ES-I3 (cell line): ENCODE data around the gene PVALB.

Experiments
- H3K36me3 ChIP-seq: 2 replicates; pipeline ENCODE4 v1.6.1; 2013; ENCODE audit warnings: mild to moderate bottlenecking, low read length, control low read depth, moderate library complexity; ENCODE audit not compliant: insufficient read depth
- H3K4me1 ChIP-seq: 2 replicates; pipeline ENCODE4 v1.6.1; 2013; ENCODE audit warnings: mild to moderate bottlenecking, control low read depth, low read length; ENCODE audit not compliant: insufficient read depth
- H3K9ac ChIP-seq: 2 replicates; pipeline ENCODE4 v1.6.1; 2013; ENCODE audit warnings: low read depth, mild to moderate bottlenecking, low read length, moderate library complexity
- H3K9me3 ChIP-seq: 2 replicates; pipeline ENCODE4 v1.6.1; 2013; ENCODE audit warnings: mild to moderate bottlenecking, low read length, moderate library complexity; ENCODE audit not compliant: control insufficient read depth, insufficient read depth

The PVALB gene

GRCh38 chr22:36831717-36832116, 14.9 kb upstream of the PVALB start:
- Histone ChIP-seq H3K9me3 (peaks cover 3% of the 10 kb centered on the region; the same call in 1 of the 2 replicates), H3K9ac (no peak overlapping the region), H3K36me3 (no peaks in the 10 kb centered on the region), H3K4me1 (no peaks in the 10 kb centered on the region)

- Histone ChIP-seq H3K9ac (no peak overlapping the region), H3K4me1 (no peaks in the 10 kb centered on the region), H3K9me3 (peaks cover 3% of the 10 kb centered on the region; the same call in 1 of the 2 replicates), H3K36me3 (no peaks in the 10 kb centered on the region)
Measured at GRCh38 chr22:36831206-36831605, 14.4 kb upstream of the PVALB start.

- H3K36me3 ChIP-seq, result no peaks in the 10 kb centered on the region
- no peak overlapping the region for H3K9ac ChIP-seq
- no peaks in the 10 kb centered on the region for H3K4me1 ChIP-seq
- H3K9me3 ChIP-seq, result no peaks in the 10 kb centered on the region
Measured at GRCh38 chr22:36830601-36831000, 13.8 kb upstream of the PVALB start.

DNA sequence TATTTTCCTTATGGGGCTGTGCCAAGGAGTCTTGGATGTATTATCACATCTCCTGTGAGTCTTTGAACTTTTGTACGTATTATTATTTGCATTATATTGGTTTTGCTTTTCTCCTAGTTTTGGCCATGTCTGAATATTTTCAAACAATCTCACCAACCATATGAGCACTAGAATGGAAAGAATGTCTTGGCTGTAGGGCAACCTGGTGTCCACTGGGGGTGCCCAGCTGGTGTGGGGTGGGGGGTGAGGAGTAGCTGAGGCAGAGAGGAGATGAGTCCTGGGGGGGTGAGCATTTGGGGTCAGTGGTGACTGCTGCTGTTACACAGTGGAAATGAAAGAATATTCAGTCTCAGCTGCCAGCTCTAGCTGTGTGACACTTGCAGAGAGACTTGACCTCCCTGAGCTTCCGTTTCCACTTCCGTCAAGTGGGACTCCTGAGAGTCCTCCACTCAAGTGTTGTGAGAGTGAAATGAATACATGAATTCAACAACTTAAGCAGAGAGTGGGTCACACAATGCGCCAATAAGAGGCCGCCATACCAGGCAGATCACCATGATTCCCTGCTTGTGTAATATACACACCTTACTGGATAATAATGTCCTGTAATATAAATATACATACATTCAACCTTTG, 12.7 kb upstream of the PVALB start:
- no peaks in the 10 kb centered on the region for H3K9me3 ChIP-seq
- H3K9ac ChIP-seq, result no peak overlapping the region
- H3K4me1 ChIP-seq, result no peaks in the 10 kb centered on the region
- H3K36me3 ChIP-seq, result no peaks in the 10 kb centered on the region

DNA sequence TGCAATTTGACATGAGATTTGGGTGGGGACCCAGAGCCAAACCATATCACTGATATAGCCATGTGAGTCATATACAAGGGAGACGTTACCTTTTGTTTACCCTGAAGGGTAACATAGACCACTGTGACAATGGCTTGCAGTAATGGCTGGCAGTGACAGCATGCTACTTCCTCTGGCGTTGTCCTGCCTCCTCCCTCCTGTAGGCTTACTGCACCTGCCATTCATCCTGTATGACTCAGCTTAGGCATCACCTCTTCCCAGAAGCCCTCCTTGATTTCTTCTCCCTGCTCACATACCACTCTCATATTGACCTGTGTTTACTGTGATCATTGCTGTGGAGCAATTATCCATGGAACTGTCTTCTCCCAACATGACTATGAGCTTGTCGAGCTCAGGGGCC, 12.0 kb upstream of the PVALB start:
- Histone ChIP-seq H3K9me3 (no peaks in the 10 kb centered on the region), H3K9ac (no peak overlapping the region), H3K4me1 (no peaks in the 10 kb centered on the region), H3K36me3 (no peaks in the 10 kb centered on the region)

DNA sequence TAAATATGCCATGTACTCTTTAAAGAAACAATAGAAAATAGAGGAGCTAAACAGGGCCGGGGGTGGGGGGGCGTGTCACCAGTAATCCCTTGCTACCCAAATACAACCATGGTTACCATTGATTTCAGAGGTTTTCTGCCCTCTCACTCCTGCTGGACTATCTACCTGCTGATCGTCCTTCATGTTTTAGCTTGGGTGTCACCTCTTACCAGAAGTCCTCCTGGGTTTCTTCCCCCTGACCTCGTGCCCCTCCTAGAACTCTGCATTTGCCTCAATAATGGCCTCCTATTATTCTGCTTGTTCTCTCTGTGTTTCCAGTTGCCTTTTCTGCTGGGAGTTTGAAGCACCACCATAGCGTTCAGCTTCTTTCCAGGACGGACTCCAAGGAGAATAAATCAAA, 9.4 kb upstream of the PVALB start:
- Histone ChIP-seq H3K36me3 (no peaks in the 10 kb centered on the region), H3K9ac (no peak overlapping the region), H3K9me3 (no peaks in the 10 kb centered on the region), H3K4me1 (peaks cover 9% of the 10 kb centered on the region; the same call in 1 of the 2 replicates)

GRCh38 chr22:36824655-36825054, 7.8 kb upstream of the PVALB start:
- Histone ChIP-seq H3K36me3 (no peaks in the 10 kb centered on the region), H3K9me3 (no peaks in the 10 kb centered on the region), H3K9ac (no peak overlapping the region), H3K4me1 (peaks cover 13% of the 10 kb centered on the region)

GRCh38 chr22:36823186-36823839, 6.5 kb upstream of the PVALB start:
- no peaks in the 10 kb centered on the region for H3K36me3 ChIP-seq
- peaks cover 27% of the 10 kb centered on the region for H3K4me1 ChIP-seq
- no peak overlapping the region for H3K9ac ChIP-seq
- H3K9me3 ChIP-seq, result no peaks in the 10 kb centered on the region

- no peaks in the 10 kb centered on the region for H3K9me3 ChIP-seq
- no peaks in the 10 kb centered on the region for H3K36me3 ChIP-seq
- no peak overlapping the region for H3K9ac ChIP-seq
- peaks cover 29% of the 10 kb centered on the region for H3K4me1 ChIP-seq
Measured at GRCh38 chr22:36822581-36822980, 5.7 kb upstream of the PVALB start.

DNA sequence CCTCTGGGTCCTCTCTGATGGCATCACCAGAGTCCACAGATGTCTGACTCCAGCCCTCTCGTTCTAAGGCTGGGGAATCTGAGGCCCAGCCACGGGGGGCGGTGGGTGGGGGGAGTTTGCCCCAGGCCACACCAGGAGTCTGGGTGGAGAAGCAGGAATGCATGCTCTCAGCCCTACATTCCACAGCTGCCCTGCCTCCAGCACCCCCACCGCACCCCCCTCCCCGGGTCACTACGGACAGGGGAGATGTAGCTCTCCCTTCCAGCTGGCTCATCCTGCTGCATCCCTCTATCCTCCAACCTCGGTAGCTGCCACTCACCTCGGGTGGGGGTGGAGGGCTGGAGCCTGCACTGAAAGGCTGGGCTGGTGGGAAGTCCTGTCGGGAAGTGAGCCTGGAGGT, 2.3 kb upstream of the PVALB start:
- Histone ChIP-seq H3K36me3 (no peaks in the 10 kb centered on the region), H3K9ac (no peak overlapping the region), H3K9me3 (no peaks in the 10 kb centered on the region), H3K4me1 (peaks cover 39% of the 10 kb centered on the region)

- H3K36me3 ChIP-seq, result no peaks in the 10 kb centered on the region
- H3K4me1 ChIP-seq, result peaks cover 39% of the 10 kb centered on the region
- H3K9ac ChIP-seq, result no peak overlapping the region
- H3K9me3 ChIP-seq, result no peaks in the 10 kb centered on the region
Measured at GRCh38 chr22:36818010-36818642, 1.3 kb upstream of the PVALB start.

GRCh38 chr22:36817525-36817848, 652 bp upstream of the PVALB start:
- Histone ChIP-seq H3K9ac (peak overlapping the region; percentile 61; the same call in 1 of the 2 replicates), H3K36me3 (no peaks in the 10 kb centered on the region), H3K4me1 (peaks cover 33% of the 10 kb centered on the region), H3K9me3 (no peaks in the 10 kb centered on the region)

- Histone ChIP-seq H3K9me3 (no peaks in the 10 kb centered on the region), H3K36me3 (no peaks in the 10 kb centered on the region), H3K4me1 (peaks cover 30% of the 10 kb centered on the region), H3K9ac (peak overlapping the region; percentile 61)
Measured at GRCh38 chr22:36816339-36816635, 548 bp downstream of the PVALB start.

- Histone ChIP-seq H3K36me3 (no peaks in the 10 kb centered on the region), H3K9ac (peak overlapping the region; percentile 61; the same call in 1 of the 2 replicates), H3K4me1 (peaks cover 30% of the 10 kb centered on the region), H3K9me3 (no peaks in the 10 kb centered on the region)
Measured at GRCh38 chr22:36815558-36816338, 1.1 kb downstream of the PVALB start.

DNA sequence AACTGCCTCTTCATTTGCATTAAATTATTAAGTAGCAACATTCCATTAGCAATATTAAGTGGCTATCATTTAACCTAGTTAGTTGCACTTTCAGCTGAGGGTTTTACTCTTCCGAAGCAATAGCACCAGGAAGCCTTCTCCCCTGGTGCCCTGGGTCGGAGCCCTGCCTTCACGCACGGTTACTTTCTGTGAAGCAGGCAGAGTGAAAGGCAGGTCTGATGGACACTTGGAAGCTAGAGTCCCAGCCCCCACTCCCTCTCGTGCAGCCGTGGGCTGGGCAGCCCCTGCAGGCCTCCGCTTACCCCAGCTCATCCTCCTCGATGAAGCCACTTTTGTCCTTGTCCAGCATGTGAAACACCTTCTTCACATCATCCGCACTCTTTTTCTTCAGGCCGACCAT, 2.0 kb downstream of the PVALB start:
- H3K36me3 ChIP-seq, result no peaks in the 10 kb centered on the region
- peaks cover 27% of the 10 kb centered on the region for H3K4me1 ChIP-seq
- H3K9me3 ChIP-seq, result no peaks in the 10 kb centered on the region
- H3K9ac ChIP-seq, result no peak overlapping the region
